Gastrocnemius medialis (tissue), 4 donors: ENCODE measurements around the gene SV2C.

Experiments used
- POLR2A ChIP-seq, 2 donors: fragments of 450-650 bp; IDR thresholded peaks; one replicate each; pipeline ENCODE4 v1.6.1; 2017; ENCODE audit warnings: antibody characterized with exemption in 2 of 2, mild to moderate bottlenecking in 2 of 2, moderate library complexity in 2 of 2
- TF ChIP-seq, protein P1 (sequence below), 5 experiments: fragments of 450-650 bp in 3 of 5; fragments of 200-600 bp in 2 of 5; sonication (generic) in 2 of 5; IDR thresholded peaks in 4 of 5; conservative IDR thresholded peaks in 1 of 5; 1 replicate in 4 of 5; 2 replicates in 1 of 5; pipeline ENCODE4 v1.5.1; 2016 to 2019; ENCODE audit warnings: antibody characterized with exemption in 5 of 5, mild to moderate bottlenecking in 3 of 5, moderate library complexity in 3 of 5

DNA sequence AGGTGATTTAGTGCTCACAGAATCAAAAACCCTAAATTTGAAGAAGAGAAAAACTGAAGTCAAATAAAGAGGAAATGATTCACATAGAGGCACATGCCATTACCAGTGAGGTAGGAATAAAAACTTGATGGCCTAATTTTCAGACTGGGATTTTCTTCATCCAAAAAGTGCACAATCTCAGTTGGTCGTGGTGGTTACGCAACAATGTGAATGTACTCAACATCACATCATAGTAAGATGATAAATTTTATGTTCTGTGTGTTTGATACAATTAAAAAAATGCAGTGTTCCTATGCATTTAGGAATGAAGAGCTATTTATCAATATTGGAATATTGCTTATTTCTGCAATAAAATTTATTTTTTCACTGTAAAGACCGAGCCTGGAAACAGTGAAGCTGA, 60.7 kb downstream of the SV2C start:
- TF ChIP-seq, protein P1, sequence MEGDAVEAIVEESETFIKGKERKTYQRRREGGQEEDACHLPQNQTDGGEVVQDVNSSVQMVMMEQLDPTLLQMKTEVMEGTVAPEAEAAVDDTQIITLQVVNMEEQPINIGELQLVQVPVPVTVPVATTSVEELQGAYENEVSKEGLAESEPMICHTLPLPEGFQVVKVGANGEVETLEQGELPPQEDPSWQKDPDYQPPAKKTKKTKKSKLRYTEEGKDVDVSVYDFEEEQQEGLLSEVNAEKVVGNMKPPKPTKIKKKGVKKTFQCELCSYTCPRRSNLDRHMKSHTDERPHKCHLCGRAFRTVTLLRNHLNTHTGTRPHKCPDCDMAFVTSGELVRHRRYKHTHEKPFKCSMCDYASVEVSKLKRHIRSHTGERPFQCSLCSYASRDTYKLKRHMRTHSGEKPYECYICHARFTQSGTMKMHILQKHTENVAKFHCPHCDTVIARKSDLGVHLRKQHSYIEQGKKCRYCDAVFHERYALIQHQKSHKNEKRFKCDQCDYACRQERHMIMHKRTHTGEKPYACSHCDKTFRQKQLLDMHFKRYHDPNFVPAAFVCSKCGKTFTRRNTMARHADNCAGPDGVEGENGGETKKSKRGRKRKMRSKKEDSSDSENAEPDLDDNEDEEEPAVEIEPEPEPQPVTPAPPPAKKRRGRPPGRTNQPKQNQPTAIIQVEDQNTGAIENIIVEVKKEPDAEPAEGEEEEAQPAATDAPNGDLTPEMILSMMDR (IDR thresholded peaks at IDR 0.05 in 4 of 5, conservative IDR thresholded peaks at IDR 0.05 in 1 of 5) = no peak
- TF ChIP-seq POLR2A (IDR thresholded peaks at IDR 0.05) = no peak
